Measurements from ENCODE around the gene MAP7D1. TPM values are rescaled to one million over a fixed set of nuclear protein-coding genes. Genes with fewer than 3 reads are reported as not detected.

Gene MAP7D1
- total and polyA plus RNA-seq, 2 of the 13 experiments (the other 11 are each of a cell fraction or from before 2014, with no cell fraction given), result 5.6 to 7.2 TPM

DNA sequence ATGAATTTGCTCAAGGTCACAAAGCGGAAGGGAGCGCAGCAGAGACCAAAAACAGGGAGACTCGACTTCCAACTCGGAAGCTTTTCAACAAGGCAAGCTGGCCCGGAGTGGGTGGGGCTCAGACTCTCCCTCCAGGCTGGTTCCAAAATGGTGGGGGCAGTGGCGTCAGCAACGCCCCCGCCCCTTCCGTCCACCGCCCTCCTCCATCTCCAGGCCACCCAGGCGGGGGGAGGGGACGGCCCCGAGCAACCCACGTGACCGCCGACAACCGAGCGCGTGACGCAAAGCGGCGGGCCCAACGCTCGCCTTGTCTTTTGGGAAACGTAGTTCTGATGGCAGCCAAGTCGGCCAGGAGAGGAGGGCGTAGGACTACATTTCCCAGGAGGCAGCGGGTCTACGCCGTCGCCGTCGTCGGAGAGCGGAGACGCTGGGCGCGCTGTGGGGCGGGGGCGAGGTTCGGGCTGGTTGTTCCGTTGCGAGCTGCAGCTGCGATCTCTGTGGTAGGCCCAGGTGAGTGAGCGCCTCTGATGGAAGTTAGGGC lies 68.1 kb downstream of the MAP7D1 start, which contains the start of gene THRAP3 (continued):
- TF ChIP-seq, protein P1, sequence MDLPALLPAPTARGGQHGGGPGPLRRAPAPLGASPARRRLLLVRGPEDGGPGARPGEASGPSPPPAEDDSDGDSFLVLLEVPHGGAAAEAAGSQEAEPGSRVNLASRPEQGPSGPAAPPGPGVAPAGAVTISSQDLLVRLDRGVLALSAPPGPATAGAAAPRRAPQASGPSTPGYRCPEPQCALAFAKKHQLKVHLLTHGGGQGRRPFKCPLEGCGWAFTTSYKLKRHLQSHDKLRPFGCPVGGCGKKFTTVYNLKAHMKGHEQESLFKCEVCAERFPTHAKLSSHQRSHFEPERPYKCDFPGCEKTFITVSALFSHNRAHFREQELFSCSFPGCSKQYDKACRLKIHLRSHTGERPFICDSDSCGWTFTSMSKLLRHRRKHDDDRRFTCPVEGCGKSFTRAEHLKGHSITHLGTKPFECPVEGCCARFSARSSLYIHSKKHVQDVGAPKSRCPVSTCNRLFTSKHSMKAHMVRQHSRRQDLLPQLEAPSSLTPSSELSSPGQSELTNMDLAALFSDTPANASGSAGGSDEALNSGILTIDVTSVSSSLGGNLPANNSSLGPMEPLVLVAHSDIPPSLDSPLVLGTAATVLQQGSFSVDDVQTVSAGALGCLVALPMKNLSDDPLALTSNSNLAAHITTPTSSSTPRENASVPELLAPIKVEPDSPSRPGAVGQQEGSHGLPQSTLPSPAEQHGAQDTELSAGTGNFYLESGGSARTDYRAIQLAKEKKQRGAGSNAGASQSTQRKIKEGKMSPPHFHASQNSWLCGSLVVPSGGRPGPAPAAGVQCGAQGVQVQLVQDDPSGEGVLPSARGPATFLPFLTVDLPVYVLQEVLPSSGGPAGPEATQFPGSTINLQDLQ (CRISPR knock-in tag; IDR thresholded peaks at IDR 0.05), result no peak
- TF ChIP-seq STAT5B (CRISPR knock-in tag; IDR thresholded peaks at IDR 0.05) (no peak), ZNF30 (CRISPR knock-in tag; IDR thresholded peaks at IDR 0.05) (no peak), ZNF224 (CRISPR knock-in tag; IDR thresholded peaks at IDR 0.05) (0 out of 2 replicates have a peak, but pooled peaks have one; percentile 61), ZNF335 (CRISPR knock-in tag; IDR thresholded peaks at IDR 0.05) (peak; percentile 34), ZNF263 (CRISPR knock-in tag; IDR thresholded peaks at IDR 0.05) (peak; percentile 11; the same call in 1 of the 2 replicates), KMT2A (CRISPR knock-in tag; IDR thresholded peaks at IDR 0.05) (peak; percentile 75), ZFY (CRISPR knock-in tag; IDR thresholded peaks at IDR 0.05) (peak; percentile 96), GTF3A (CRISPR knock-in tag; conservative IDR thresholded peaks at IDR 0.05) (no peak), NR2F1 (CRISPR knock-in tag; IDR thresholded peaks at IDR 0.05) (no peak), POLR2A (IDR thresholded peaks at IDR 0.05; ENCODE audit: insufficient read depth in 1 of 2, low read depth in 2 of 2, low read length in 2 of 2) (peak; percentile 82 to 93), TBP (CRISPR knock-in tag; IDR thresholded peaks at IDR 0.05) (peak; percentile 95; the same call in 1 of the 2 replicates), BRCA1 (CRISPR knock-in tag; IDR thresholded peaks at IDR 0.05) (no peak)
- TF ChIP-seq, protein P2, sequence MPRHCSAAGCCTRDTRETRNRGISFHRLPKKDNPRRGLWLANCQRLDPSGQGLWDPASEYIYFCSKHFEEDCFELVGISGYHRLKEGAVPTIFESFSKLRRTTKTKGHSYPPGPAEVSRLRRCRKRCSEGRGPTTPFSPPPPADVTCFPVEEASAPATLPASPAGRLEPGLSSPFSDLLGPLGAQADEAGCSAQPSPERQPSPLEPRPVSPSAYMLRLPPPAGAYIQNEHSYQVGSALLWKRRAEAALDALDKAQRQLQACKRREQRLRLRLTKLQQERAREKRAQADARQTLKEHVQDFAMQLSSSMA (CRISPR knock-in tag; IDR thresholded peaks at IDR 0.05), result 0 out of 2 replicates have a peak, but pooled peaks have one; percentile 47
- TF ChIP-seq, protein P3, sequence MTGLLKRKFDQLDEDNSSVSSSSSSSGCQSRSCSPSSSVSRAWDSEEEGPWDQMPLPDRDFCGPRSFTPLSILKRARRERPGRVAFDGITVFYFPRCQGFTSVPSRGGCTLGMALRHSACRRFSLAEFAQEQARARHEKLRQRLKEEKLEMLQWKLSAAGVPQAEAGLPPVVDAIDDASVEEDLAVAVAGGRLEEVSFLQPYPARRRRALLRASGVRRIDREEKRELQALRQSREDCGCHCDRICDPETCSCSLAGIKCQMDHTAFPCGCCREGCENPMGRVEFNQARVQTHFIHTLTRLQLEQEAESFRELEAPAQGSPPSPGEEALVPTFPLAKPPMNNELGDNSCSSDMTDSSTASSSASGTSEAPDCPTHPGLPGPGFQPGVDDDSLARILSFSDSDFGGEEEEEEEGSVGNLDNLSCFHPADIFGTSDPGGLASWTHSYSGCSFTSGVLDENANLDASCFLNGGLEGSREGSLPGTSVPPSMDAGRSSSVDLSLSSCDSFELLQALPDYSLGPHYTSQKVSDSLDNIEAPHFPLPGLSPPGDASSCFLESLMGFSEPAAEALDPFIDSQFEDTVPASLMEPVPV (CRISPR knock-in tag; IDR thresholded peaks at IDR 0.05), result peak; percentile 94
- TF ChIP-seq, protein P4, sequence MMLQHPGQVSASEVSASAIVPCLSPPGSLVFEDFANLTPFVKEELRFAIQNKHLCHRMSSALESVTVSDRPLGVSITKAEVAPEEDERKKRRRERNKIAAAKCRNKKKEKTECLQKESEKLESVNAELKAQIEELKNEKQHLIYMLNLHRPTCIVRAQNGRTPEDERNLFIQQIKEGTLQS (CRISPR knock-in tag; IDR thresholded peaks at IDR 0.05), result no peak; the same call in 1 of the 2 replicates
- TF ChIP-seq, protein P5, sequence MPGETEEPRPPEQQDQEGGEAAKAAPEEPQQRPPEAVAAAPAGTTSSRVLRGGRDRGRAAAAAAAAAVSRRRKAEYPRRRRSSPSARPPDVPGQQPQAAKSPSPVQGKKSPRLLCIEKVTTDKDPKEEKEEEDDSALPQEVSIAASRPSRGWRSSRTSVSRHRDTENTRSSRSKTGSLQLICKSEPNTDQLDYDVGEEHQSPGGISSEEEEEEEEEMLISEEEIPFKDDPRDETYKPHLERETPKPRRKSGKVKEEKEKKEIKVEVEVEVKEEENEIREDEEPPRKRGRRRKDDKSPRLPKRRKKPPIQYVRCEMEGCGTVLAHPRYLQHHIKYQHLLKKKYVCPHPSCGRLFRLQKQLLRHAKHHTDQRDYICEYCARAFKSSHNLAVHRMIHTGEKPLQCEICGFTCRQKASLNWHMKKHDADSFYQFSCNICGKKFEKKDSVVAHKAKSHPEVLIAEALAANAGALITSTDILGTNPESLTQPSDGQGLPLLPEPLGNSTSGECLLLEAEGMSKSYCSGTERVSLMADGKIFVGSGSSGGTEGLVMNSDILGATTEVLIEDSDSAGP (CRISPR knock-in tag; IDR thresholded peaks at IDR 0.05; ENCODE audit: borderline replicate concordance), result peak; percentile 91; the same call in 1 of the 2 replicates
- TF ChIP-seq, protein P6, sequence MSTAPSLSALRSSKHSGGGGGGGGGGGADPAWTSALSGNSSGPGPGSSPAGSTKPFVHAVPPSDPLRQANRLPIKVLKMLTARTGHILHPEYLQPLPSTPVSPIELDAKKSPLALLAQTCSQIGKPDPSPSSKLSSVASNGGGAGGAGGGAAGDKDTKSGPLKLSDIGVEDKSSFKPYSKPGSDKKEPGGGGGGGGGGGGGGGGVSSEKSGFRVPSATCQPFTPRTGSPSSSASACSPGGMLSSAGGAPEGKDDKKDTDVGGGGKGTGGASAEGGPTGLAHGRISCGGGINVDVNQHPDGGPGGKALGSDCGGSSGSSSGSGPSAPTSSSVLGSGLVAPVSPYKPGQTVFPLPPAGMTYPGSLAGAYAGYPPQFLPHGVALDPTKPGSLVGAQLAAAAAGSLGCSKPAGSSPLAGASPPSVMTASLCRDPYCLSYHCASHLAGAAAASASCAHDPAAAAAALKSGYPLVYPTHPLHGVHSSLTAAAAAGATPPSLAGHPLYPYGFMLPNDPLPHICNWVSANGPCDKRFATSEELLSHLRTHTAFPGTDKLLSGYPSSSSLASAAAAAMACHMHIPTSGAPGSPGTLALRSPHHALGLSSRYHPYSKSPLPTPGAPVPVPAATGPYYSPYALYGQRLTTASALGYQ (CRISPR knock-in tag; IDR thresholded peaks at IDR 0.05), result peak; percentile 43; the same call in 1 of the 2 replicates
